ENCODE results near the gene PALM. TPM values are rescaled to one million over a fixed set of nuclear protein-coding genes. Genes with fewer than 3 reads are reported as not detected.

Gene PALM
- total RNA-seq, 6 experiments from 2014 or later: 4.6 to 12.7 (median 7.1) TPM

DNA sequence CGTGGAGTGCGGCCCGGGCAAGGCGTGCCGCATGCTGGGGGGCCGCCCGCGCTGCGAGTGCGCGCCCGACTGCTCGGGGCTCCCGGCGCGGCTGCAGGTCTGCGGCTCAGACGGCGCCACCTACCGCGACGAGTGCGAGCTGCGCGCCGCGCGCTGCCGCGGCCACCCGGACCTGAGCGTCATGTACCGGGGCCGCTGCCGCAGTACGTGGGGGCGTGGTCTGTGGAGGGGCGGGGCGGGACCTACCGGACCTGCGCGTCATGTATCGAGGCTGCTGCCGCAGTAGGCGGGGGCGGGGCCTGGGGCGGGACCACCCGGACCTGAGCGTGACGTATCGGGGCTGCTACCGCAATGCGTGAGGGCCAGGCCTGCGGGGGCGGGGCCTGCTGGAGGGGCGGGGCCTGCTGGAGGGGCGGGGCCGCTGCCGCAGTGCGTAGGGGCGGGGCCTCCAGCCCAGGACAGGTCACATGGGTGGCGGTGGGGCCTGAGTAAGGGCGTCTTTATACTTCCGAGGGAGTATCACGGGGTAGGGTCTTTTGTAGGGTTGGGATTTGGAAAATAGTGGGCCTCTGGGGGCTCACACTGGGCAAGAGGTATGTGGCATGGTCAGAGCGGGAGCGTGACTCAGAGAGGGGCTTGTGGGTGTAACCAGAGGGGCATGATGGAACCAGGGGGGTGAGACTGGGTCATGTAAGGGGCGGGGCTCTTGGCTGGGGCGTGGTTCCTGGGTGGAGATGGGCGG is 28.3 kb upstream of the PALM start:
- TF ChIP-seq, protein P1, sequence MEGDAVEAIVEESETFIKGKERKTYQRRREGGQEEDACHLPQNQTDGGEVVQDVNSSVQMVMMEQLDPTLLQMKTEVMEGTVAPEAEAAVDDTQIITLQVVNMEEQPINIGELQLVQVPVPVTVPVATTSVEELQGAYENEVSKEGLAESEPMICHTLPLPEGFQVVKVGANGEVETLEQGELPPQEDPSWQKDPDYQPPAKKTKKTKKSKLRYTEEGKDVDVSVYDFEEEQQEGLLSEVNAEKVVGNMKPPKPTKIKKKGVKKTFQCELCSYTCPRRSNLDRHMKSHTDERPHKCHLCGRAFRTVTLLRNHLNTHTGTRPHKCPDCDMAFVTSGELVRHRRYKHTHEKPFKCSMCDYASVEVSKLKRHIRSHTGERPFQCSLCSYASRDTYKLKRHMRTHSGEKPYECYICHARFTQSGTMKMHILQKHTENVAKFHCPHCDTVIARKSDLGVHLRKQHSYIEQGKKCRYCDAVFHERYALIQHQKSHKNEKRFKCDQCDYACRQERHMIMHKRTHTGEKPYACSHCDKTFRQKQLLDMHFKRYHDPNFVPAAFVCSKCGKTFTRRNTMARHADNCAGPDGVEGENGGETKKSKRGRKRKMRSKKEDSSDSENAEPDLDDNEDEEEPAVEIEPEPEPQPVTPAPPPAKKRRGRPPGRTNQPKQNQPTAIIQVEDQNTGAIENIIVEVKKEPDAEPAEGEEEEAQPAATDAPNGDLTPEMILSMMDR (IDR thresholded peaks at IDR 0.05): peak; percentile 37 to 64 (median 44)
- peak; percentile 95 for TF ChIP-seq POLR2A (IDR thresholded peaks at IDR 0.05)
- peak overlapping the region; percentile 69 to 83 (median 69) for H3K4me3 ChIP-seq
- DNase-seq: peak; percentile 100
- 3% methylated on average over 10 of the region's 70 CpGs for WGBS (ENCODE audit: insufficient coverage, low coverage, low lambda C conversion rate, missing lambda C conversion rate)
- H3K36me3 ChIP-seq: no peaks in the 10 kb centered on the region
- no peaks in the 10 kb centered on the region for H3K27me3 ChIP-seq
- H3K9me3 ChIP-seq: no peaks in the 10 kb centered on the region
- intact Hi-C loops (cut with DNase I): no loop called here
- ATAC-seq: peak; percentile 87 to 95 (median 92)
- H3K27ac ChIP-seq: peak overlapping the region; percentile 74 to 87 (median 80)
- H3K4me1 ChIP-seq: peaks cover 0 to 11% (median 0%) of the 10 kb centered on the region in 4 donors

DNA sequence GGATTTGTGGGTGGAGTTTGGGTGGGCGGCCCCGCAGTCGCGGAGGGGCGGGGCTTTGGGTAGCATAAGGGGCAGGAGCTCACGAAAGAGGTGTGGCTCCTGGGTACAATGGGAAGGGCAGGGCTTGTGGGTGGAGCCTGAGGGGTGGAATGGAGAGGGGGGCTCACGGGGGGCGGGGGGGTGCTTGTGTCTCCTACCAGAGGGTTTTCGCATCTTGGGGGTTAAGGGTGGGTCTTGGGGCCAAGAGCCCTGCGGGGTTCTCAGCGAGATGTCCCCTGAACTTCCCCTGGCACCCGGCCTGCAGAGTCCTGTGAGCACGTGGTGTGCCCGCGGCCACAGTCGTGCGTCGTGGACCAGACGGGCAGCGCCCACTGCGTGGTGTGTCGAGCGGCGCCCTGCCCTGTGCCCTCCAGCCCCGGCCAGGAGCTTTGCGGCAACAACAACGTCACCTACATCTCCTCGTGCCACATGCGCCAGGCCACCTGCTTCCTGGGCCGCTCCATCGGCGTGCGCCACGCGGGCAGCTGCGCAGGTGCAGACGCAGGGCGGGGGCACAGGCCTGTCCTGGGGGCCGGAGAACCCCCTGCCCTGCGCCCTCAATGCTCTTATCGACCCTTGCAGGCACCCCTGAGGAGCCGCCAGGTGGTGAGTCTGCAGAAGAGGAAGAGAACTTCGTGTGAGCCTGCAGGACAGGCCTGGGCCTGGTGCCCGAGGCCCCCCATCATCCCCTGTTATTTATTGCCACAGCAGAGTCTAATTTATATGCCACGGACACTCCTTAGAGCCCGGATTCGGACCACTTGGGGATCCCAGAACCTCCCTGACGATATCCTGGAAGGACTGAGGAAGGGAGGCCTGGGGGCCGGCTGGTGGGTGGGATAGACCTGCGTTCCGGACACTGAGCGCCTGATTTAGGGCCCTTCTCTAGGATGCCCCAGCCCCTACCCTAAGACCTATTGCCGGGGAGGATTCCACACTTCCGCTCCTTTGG is 27.4 kb upstream of the PALM start:
- DNase-seq: peak in 2 of 3 donors; percentile 93 to 95
- Histone ChIP-seq H3K4me3 (peak overlapping the region in 2 of 3 donors; percentile 34 to 83), H3K36me3 (no peaks in the 10 kb centered on the region), H3K27ac (peak overlapping the region in 1 of 3 donors; percentile 48), H3K4me1 (peaks cover 0 to 11% (median 0%) of the 10 kb centered on the region in 4 donors), H3K9me3 (no peaks in the 10 kb centered on the region), H3K27me3 (no peaks in the 10 kb centered on the region)
- 3% methylated on average over 6 of the region's 54 CpGs for WGBS (ENCODE audit: insufficient coverage, low coverage, low lambda C conversion rate, missing lambda C conversion rate)
- no peak for ATAC-seq
- TF ChIP-seq, protein P1 (IDR thresholded peaks at IDR 0.05): no peak
- TF ChIP-seq POLR2A (IDR thresholded peaks at IDR 0.05): no peak
- intact Hi-C loops (cut with DNase I): no loop called here

GRCh38 chr19:682678-683320 is 25.9 kb upstream of the PALM start:
- no CpG with 5 or more reads among the region's 25 CpGs for WGBS (ENCODE audit: insufficient coverage, low coverage, low lambda C conversion rate, missing lambda C conversion rate)
- intact Hi-C loops (cut with DNase I): no loop called here
- H3K4me1 ChIP-seq: peaks cover 0 to 7% (median 0%) of the 10 kb centered on the region in 4 donors

DNA sequence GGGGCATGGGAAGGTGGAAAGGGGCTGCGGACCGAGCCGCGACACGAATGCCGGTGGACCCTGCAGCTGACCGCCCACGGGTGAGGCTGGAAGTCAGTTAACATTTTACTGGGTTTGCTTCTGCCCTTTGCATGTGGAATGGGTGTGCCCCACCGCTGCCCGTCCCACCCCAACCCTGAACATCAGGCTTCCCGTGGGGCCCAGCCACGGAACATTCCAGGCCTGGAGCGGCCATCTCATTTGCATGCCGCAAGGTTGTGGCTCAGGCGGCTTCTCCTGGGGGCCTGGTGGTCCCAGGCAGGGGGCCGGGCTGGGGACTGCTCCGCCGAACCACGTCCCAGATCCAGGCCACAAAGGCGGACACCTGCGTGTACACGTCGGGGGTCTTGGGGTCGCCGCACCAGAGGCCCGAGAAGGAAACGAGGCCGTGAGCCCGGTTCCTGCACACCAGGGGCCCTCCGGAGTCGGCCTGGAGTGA is 23.2 kb upstream of the PALM start:
- H3K9me3 ChIP-seq: no peaks in the 10 kb centered on the region
- H3K4me3 ChIP-seq: no peak overlapping the region
- intact Hi-C loops (cut with DNase I): no loop called here
- 0% methylated on average over 1 of the region's 31 CpGs for WGBS (ENCODE audit: insufficient coverage, low coverage, low lambda C conversion rate, missing lambda C conversion rate)
- no peak for TF ChIP-seq POLR2A (IDR thresholded peaks at IDR 0.05)
- TF ChIP-seq, protein P1 (IDR thresholded peaks at IDR 0.05): no peak
- H3K36me3 ChIP-seq: no peaks in the 10 kb centered on the region
- ATAC-seq (no peak), DNase-seq (no peak)
- H3K27me3 ChIP-seq: no peaks in the 10 kb centered on the region
- no peaks in the 10 kb centered on the region for H3K4me1 ChIP-seq
- no peak overlapping the region for H3K27ac ChIP-seq

More at GRCh38 chr19:682678-683320, 25.9 kb upstream of the PALM start:
- TF ChIP-seq POLR2A (IDR thresholded peaks at IDR 0.05): no peak
- H3K9me3 ChIP-seq: no peaks in the 10 kb centered on the region
- no peaks in the 10 kb centered on the region for H3K27me3 ChIP-seq
- no peak overlapping the region for H3K4me3 ChIP-seq
- ATAC-seq (no peak), DNase-seq (no peak)
- H3K27ac ChIP-seq: no peak overlapping the region
- H3K36me3 ChIP-seq: no peaks in the 10 kb centered on the region
